Fibroblast of pulmonary artery (primary cell): ENCODE measurements around the gene VPS33A.

Experiments
- DNase-seq: peaks from one replicate; pipeline ENCODE4 v3.0.0-alpha.2; 2010; ENCODE audit warnings: low read depth
- H3K4me3 ChIP-seq: replicated peaks from 2 replicates; pipeline ENCODE4 v1.5.1; 2011; ENCODE audit warnings: low read depth, mild to moderate bottlenecking, control low read depth, low read length, moderate library complexity
- TF ChIP-seq, protein P1 (sequence below): IDR thresholded peaks from 2 replicates; pipeline ENCODE4 v1.5.1; 2011; ENCODE audit warnings: mild to moderate bottlenecking, control low read depth, low read length, inconsistent platforms; ENCODE audit errors: missing control alignments

Gene VPS33A

DNA sequence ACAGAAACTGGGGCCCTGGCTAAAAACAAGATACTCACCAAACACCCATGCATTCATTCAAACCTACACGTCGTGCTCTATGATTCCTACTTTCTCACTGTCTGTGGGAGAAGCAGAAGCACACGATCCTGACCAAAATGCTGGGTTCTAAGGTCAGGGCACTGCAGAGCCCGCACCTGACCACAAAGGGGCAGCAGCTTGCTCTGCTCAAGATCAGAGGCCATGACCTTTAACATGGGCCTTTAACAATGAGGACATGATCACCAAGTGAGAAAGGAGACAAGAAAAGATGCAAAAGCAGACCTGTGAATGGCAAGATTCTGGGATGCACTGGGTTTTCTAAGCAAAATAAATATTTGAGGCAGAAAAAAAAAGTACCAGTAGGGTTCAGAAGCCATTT lies 40.1 kb upstream of the VPS33A start:
- TF ChIP-seq, protein P1, sequence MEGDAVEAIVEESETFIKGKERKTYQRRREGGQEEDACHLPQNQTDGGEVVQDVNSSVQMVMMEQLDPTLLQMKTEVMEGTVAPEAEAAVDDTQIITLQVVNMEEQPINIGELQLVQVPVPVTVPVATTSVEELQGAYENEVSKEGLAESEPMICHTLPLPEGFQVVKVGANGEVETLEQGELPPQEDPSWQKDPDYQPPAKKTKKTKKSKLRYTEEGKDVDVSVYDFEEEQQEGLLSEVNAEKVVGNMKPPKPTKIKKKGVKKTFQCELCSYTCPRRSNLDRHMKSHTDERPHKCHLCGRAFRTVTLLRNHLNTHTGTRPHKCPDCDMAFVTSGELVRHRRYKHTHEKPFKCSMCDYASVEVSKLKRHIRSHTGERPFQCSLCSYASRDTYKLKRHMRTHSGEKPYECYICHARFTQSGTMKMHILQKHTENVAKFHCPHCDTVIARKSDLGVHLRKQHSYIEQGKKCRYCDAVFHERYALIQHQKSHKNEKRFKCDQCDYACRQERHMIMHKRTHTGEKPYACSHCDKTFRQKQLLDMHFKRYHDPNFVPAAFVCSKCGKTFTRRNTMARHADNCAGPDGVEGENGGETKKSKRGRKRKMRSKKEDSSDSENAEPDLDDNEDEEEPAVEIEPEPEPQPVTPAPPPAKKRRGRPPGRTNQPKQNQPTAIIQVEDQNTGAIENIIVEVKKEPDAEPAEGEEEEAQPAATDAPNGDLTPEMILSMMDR: no peak
- no peak for DNase-seq
- no peak overlapping the region for H3K4me3 ChIP-seq

DNA sequence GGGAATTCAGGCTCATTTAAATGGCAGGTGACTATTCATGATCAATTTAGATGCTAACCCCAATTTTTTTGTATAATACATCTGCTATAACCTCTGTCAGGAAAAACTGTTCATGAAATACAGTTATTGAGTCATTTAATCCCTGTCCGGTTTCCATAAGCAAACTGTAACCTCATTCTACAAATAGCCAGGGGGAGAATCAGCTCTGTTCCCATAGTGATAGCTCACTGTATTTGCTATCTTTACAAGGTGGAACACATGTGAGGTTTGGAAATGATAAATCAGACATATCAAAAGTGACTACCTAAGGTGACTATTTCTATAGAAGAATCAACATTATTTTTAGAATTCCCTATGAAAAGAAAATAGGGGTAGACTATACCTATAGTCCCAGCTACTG lies 38.6 kb upstream of the VPS33A start:
- H3K4me3 ChIP-seq: no peak overlapping the region
- no peak for DNase-seq
- TF ChIP-seq, protein P1: no peak

DNA sequence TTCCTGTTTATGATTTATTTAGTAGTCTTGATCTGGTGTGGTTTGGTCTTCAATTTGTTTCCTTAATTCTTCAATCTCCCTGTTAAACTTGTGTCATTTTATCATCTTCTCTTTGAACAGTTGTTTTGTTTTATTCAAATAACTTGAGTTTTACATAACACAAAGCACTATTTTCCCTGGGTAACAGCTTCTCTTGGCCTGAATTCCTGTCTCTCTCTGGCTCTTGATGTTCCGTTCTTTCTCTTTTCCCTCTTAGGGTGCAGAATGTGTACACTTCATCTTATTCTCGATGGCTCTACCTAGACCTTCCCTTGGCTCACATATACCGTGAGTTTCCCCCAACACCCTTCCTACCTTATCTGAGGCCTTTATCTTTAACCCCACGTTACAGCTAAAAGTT lies 36.8 kb upstream of the VPS33A start:
- H3K4me3 ChIP-seq: no peak overlapping the region
- TF ChIP-seq, protein P1: no peak
- no peak for DNase-seq

DNA sequence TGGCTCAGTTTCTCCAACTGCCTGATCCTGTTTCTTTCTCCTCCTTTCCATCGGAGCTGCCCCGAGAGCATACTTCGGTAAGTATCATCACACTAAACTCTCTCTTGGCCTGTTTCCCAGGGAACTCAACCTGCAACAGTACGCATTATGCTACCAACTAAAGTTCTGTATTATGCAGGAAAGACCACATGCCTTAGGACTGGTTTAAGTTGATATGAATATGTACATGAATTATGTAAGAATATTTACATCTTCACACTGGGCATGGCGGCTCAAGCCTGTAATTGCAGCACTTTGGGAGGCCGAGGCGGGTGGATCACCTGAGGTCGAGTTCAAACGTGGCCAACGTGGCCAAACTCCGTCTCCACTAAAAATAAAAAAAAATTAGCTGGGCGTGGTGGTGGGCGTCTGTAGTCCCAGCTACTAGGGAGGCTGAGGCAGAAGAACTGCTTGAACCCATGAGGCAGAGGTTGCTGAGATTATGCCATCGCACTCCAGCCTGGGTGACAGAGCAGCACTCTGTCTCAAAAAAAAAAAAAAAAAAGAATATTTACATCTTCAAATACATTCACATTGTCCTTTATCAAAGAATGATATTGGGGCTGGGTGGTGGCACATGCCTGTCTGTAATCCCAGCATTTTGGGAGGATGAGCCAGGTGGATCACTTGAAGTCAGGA lies 31.9 kb upstream of the VPS33A start:
- no peak for DNase-seq
- TF ChIP-seq, protein P1: no peak
- H3K4me3 ChIP-seq: no peak overlapping the region

DNA sequence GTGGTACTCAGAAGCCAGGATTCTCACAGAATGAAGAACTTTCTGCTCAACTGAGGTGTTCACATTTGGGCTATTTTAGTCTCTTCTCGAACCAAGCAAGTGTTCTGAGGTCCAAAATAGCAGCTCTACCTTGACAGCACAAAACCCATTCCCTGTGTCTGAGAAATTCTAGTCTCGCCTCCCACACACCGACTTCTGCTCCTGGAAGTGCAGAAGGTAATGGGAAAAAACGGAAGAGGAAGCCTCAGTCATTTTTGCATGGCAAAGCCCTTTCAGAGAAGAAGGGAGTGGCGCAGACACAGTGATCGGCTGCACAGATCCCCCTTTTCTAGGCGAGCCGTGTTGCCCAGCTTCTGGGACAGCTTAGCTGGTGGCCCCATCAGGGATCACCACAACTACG lies 31.2 kb upstream of the VPS33A start:
- no peak overlapping the region for H3K4me3 ChIP-seq
- no peak for DNase-seq
- TF ChIP-seq, protein P1: no peak

DNA sequence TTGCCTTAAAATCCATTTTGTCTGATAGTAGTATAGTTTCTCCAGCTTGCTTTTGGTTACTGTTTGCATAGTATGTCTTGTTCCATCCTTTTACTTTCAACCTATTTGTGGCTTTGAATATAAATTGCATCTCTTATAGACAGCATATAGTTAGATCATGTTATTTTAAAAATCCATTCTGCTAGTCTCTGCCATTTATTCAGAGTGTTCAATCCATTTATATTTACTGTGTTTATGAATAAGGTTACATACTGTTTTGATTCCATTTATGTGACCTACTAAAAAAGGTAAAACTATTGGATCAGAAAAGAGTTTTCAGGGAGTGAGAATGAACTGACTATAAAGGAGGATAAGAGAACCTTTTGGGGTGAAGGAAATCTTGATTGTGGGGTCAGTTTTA lies 29.6 kb upstream of the VPS33A start:
- H3K4me3 ChIP-seq: no peak overlapping the region
- no peak for DNase-seq
- TF ChIP-seq, protein P1: no peak

DNA sequence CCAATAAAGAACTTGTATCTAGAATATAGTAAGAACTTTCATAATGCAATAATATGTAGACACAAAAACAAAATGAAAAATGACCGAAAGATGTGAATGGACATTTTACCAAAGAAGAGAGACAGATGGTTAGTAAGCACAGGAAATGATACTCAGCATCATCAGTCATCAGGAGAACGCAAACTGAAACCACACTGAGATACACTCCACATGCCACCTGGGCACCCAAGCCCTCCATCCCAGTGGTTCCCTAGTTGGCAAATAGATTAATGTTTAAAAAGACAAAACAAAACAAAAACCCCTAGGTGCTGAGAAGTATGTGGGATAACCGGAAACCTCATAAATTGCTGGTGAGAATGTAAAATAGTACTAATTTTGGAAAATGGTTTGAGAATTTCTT lies 26.8 kb upstream of the VPS33A start:
- DNase-seq: no peak
- H3K4me3 ChIP-seq: no peak overlapping the region
- TF ChIP-seq, protein P1: no peak
